Smooth muscle cell (in vitro differentiated cells): ENCODE measurements around the gene ZNF559. TPM values are rescaled to one million over a fixed set of nuclear protein-coding genes. Genes with fewer than 3 reads are reported as not detected.
A peak's percentile ranks its signal among the peaks of the same experiment; 100 is the strongest.

ENCODE experiments used
- DNase-seq: peaks from one replicate; lab custom pipeline; 2025; ENCODE audit not compliant: unreplicated experiment; lab: John Stamatoyannopoulos, UW
- H2AFZ ChIP-seq: fragments of 200-600 bp; sonication (generic); 2 replicates; pipeline ENCODE4 v1.6.0; 2016; ENCODE audit warnings: antibody characterized with exemption, low read depth, mild to moderate bottlenecking
- H3F3A ChIP-seq: fragments of 200-600 bp; sonication (generic); 2 replicates; pipeline ENCODE4 v1.6.0; 2017; ENCODE audit warnings: antibody characterized with exemption, low read depth
- H3K27ac ChIP-seq: fragments of 200-600 bp; sonication (generic); 2 replicates; pipeline ENCODE4 v1.5.1; 2016; ENCODE audit warnings: low read depth, mild to moderate bottlenecking
- H3K27me3 ChIP-seq: fragments of 200-600 bp; sonication (generic); 2 replicates; pipeline ENCODE4 v1.6.1; 2016; ENCODE audit warnings: low read depth, mild to moderate bottlenecking
- H3K36me3 ChIP-seq: fragments of 200-600 bp; sonication (generic); 2 replicates; pipeline ENCODE4 v1.5.1; 2016; ENCODE audit warnings: low read depth
- H3K4me1 ChIP-seq: fragments of 200-600 bp; sonication (generic); 2 replicates; pipeline ENCODE4 v1.5.1; 2016; ENCODE audit warnings: low read depth
- H3K4me2 ChIP-seq: fragments of 200-600 bp; sonication (generic); 2 replicates; pipeline ENCODE4 v1.6.0; 2016; ENCODE audit warnings: mild to moderate bottlenecking
- H3K4me3 ChIP-seq: fragments of 200-600 bp; sonication (generic); 2 replicates; pipeline ENCODE4 v1.5.1; 2016; ENCODE audit warnings: mild to moderate bottlenecking
- H3K79me2 ChIP-seq: fragments of 200-600 bp; sonication (generic); 2 replicates; pipeline ENCODE4 v1.6.0; 2016; ENCODE audit warnings: low read depth, mild to moderate bottlenecking
- H3K9ac ChIP-seq: fragments of 200-600 bp; sonication (generic); 2 replicates; pipeline ENCODE4 v1.6.0; 2016; ENCODE audit warnings: low read depth
- H3K9me3 ChIP-seq: fragments of 200-600 bp; sonication (generic); replicated peaks from 2 replicates; pipeline ENCODE4 v1.5.1; 2016; ENCODE audit warnings: low read depth
- H4K20me1 ChIP-seq: fragments of 200-600 bp; sonication (generic); 2 replicates; pipeline ENCODE4 v1.6.0; 2016; ENCODE audit warnings: low read depth
- WGBS: methylation state at CpG from one replicate; pipeline ENCODE4 v1.1.7; 2016; ENCODE audit warnings: low lambda C conversion rate; 5-methylcytosine and 5-hydroxymethylcytosine counted together
- polyA plus RNA-seq: library from polyadenylated mRNA; unstranded; fragments of >200 nt; fragmentation: Nextera tagmentation; extraction: Ambion mirVana; gene quantifications from 2 replicates; pipeline ENCODE4 v1.2.1, GENCODE V29; 2016
- total RNA-seq: library from RNA; depleted of rRNA; stranded (reverse); fragments of >200 nt; gene quantifications from 2 replicates; pipeline ENCODE4 v1.2.3, GENCODE V29; 2014
- TF ChIP-seq, protein P1 (sequence below): fragments of 200-600 bp; sonication (generic); IDR thresholded peaks from 2 replicates; pipeline ENCODE4 v1.5.1; 2017; ENCODE audit warnings: borderline replicate concordance, mild to moderate bottlenecking, antibody characterized with exemption; ENCODE audit not compliant: insufficient read depth, poor library complexity, severe bottlenecking

Gene ZNF559
- total and polyA plus RNA-seq, 2 experiments from 2014 or later: 8.9 to 23.8 TPM

DNA sequence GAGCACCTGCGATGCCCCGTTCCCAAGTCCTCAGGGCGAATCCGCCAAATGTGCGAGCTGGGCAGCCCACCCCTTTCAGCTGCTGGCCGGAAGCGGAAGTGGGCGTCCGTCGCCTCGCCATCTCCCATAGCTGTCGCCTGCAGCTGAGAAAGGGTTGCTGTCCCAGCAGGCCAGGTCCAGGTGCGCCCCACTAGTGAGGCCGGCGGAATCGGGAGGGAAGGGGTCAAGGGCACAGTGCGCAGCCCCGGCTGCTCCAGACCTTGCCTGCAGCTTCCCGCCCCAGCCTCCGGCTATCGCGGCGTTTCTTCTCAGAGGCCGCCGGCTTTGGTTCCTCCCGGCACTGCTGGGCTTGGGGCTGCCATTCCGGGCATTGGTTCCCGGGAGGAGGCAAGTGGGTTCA, 38.9 kb downstream of the ZNF559 start, which contains the start of gene ZNF177:
Gene ZNF177, plus strand, starts transcription at position 109 of the 400 bp plus-strand sequence. CDS start 15,299 bp downstream, outside the sequence.
- H3K9me3 ChIP-seq: peaks cover 34% of the 10 kb centered on the region
- H3K27ac ChIP-seq: no peak within 1 kb of the TSS
- peaks cover 4% of the 10 kb centered on the region for H3K36me3 ChIP-seq
- no peak within 1 kb of the TSS for H3K4me2 ChIP-seq
- no peaks in the 10 kb centered on the region for H4K20me1 ChIP-seq
- H3K4me1 ChIP-seq: no peaks in the 10 kb centered on the region
- no peak for DNase-seq
- no peaks in the 10 kb centered on the region for H3K79me2 ChIP-seq
- no peak within 1 kb of the TSS for H3K4me3 ChIP-seq
- H3K9ac ChIP-seq: no peak within 1 kb of the TSS
- WGBS: 99% methylated on average over 28 of the region's 28 CpGs
- TF ChIP-seq, protein P1, sequence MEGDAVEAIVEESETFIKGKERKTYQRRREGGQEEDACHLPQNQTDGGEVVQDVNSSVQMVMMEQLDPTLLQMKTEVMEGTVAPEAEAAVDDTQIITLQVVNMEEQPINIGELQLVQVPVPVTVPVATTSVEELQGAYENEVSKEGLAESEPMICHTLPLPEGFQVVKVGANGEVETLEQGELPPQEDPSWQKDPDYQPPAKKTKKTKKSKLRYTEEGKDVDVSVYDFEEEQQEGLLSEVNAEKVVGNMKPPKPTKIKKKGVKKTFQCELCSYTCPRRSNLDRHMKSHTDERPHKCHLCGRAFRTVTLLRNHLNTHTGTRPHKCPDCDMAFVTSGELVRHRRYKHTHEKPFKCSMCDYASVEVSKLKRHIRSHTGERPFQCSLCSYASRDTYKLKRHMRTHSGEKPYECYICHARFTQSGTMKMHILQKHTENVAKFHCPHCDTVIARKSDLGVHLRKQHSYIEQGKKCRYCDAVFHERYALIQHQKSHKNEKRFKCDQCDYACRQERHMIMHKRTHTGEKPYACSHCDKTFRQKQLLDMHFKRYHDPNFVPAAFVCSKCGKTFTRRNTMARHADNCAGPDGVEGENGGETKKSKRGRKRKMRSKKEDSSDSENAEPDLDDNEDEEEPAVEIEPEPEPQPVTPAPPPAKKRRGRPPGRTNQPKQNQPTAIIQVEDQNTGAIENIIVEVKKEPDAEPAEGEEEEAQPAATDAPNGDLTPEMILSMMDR: no peak
- no peaks in the 10 kb centered on the region for H3K27me3 ChIP-seq
- H3F3A ChIP-seq: no peaks in the 10 kb centered on the region
- no peak within 1 kb of the TSS for H2AFZ ChIP-seq

DNA sequence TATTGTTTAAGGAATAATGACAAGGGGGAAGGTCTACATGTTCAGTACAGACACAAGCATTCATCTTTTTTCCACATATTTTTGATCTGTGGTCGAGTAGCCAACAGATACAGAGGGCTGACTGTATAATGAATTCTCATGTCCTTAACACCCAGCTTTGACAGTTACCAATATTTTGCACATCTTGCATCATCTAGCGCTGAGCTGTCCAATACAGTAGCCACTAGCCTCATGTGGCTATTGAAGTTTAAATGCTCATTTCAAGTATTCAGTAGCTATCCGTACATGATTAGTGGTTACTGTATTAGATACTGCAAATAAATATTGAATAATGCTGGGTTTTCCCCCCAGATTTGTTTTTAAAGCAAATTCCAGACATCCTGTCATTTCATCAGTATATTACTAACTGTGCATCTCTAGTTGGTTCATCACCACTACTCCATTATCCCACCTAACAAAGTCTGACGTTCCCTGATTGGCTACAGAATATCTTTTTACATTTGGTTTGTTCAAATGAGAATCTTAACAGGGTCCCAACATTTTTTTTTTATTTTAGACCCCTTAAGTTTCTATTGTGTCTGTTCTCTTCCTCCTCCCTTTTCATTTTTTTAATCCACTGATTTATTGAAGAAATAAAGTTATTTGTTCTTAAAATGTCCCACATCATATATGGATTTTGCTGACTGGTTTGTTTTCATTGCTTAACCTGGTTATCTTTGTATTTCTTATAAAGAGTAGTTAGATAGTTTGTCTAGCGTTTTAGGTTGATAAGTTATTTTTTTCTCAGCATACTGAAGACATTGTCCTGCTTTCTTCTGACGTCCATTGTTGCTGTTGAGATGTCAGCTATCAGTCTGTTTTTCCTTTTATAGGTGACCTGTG, 47.0 kb downstream of the ZNF559 start:
- TF ChIP-seq, protein P1: no peak
- Histone ChIP-seq H3K9ac (no peak overlapping the region), H3K27me3 (no peaks in the 10 kb centered on the region), H3K4me2 (no peak overlapping the region), H3K36me3 (peaks cover 42% of the 10 kb centered on the region), H4K20me1 (no peaks in the 10 kb centered on the region), H3K4me3 (no peak overlapping the region), H3K79me2 (no peaks in the 10 kb centered on the region), H3K27ac (no peak overlapping the region), H3K9me3 (peaks cover 47% of the 10 kb centered on the region), H3F3A (no peaks in the 10 kb centered on the region), H3K4me1 (no peaks in the 10 kb centered on the region), H2AFZ (no peak overlapping the region)
- DNase-seq: no peak
- 87% methylated on average over 6 of the region's 6 CpGs for WGBS

DNA sequence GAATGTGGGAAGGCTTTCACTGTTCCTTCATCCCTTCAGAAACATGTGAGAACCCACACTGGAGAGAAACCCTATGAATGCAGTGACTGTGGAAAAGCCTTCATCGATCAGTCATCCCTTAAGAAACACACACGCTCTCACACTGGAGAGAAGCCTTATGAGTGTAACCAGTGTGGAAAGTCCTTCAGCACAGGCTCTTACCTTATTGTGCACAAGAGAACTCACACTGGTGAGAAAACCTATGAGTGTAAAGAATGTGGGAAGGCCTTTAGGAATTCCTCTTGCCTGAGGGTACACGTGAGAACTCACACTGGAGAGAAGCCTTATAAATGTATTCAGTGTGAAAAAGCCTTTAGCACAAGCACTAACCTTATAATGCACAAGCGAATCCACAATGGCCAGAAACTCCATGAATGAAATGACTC, 57.4 kb downstream of the ZNF559 start:
- DNase-seq: no peak
- Histone ChIP-seq H2AFZ (no peak overlapping the region), H3K79me2 (no peaks in the 10 kb centered on the region), H3K27ac (no peak overlapping the region), H3K36me3 (peaks cover 72% of the 10 kb centered on the region), H3K4me3 (peak overlapping the region; percentile 12), H3K4me1 (no peaks in the 10 kb centered on the region), H3K9ac (no peak overlapping the region), H3F3A (no peaks in the 10 kb centered on the region), H4K20me1 (no peaks in the 10 kb centered on the region), H3K27me3 (no peaks in the 10 kb centered on the region), H3K4me2 (no peak overlapping the region), H3K9me3 (peaks cover 82% of the 10 kb centered on the region)
- WGBS: 88% methylated on average over 4 of the region's 4 CpGs
- TF ChIP-seq, protein P1: no peak

Other genes starting within 250 kb of the ZNF559 start
- not detected in 2 replicates for gene OR1M1, start 237.1 kb upstream of the ZNF559 start, total RNA-seq
- gene OR1M1, start 237.1 kb upstream of the ZNF559 start, polyA plus RNA-seq: not detected in 2 replicates
- gene OR7G2, start 216.7 kb upstream of the ZNF559 start, total RNA-seq: not detected in 2 replicates
- not detected in 2 replicates for gene OR7G2, start 216.7 kb upstream of the ZNF559 start, polyA plus RNA-seq
- not detected in 2 replicates for gene OR7G1, start 208.4 kb upstream of the ZNF559 start, total RNA-seq
- gene OR7G1, start 208.4 kb upstream of the ZNF559 start, polyA plus RNA-seq: not detected in 2 replicates
- not detected in 2 replicates for gene OR7G3, start 197.2 kb upstream of the ZNF559 start, total RNA-seq
- not detected in 2 replicates for gene OR7G3, start 197.2 kb upstream of the ZNF559 start, polyA plus RNA-seq
- 19.0 and 23.8 TPM in 2 replicates for gene ZNF317, start 183.8 kb upstream of the ZNF559 start, total RNA-seq
- gene ZNF317, start 183.8 kb upstream of the ZNF559 start, polyA plus RNA-seq: 19.6 and 22.1 TPM in 2 replicates
- gene OR7D2, start 145.2 kb upstream of the ZNF559 start, total RNA-seq: 0.04 and 0.67 TPM in 2 replicates
- 0.18 and 0.22 TPM in 2 replicates for gene OR7D2, start 145.2 kb upstream of the ZNF559 start, polyA plus RNA-seq
- not detected in 2 replicates for gene OR7D4, start 104.6 kb upstream of the ZNF559 start, total RNA-seq
- gene OR7D4, start 104.6 kb upstream of the ZNF559 start, polyA plus RNA-seq: not detected in 2 replicates
- gene OR7E24, start 73.2 kb upstream of the ZNF559 start, total RNA-seq: not detected in 2 replicates
- not detected in 2 replicates for gene OR7E24, start 73.2 kb upstream of the ZNF559 start, polyA plus RNA-seq
- gene ZNF699, start 14.3 kb upstream of the ZNF559 start, total RNA-seq: 6.3 and 17.9 TPM in 2 replicates
- gene ZNF699, start 14.3 kb upstream of the ZNF559 start, polyA plus RNA-seq: 3.5 and 3.7 TPM in 2 replicates
- 4.8 and 5.3 TPM in 2 replicates for gene ZNF177, start 38.8 kb downstream of the ZNF559 start, total RNA-seq
- gene ZNF177, start 38.8 kb downstream of the ZNF559 start, polyA plus RNA-seq: 2.4 and 2.8 TPM in 2 replicates
- 19.6 and 56.6 TPM in 2 replicates for gene ZNF266, start 111.4 kb downstream of the ZNF559 start, total RNA-seq
- 8.9 and 11.5 TPM in 2 replicates for gene ZNF266, start 111.4 kb downstream of the ZNF559 start, polyA plus RNA-seq
- gene ZNF560, start 174.4 kb downstream of the ZNF559 start, total RNA-seq: not detected in 2 replicates
- not detected in 2 replicates for gene ZNF560, start 174.4 kb downstream of the ZNF559 start, polyA plus RNA-seq
- gene ZNF426, start 214.5 kb downstream of the ZNF559 start, total RNA-seq: 13.2 and 21.0 TPM in 2 replicates
- 8.1 and 12.7 TPM in 2 replicates for gene ZNF426, start 214.5 kb downstream of the ZNF559 start, polyA plus RNA-seq